ENCODE data around the gene CR2. TPM values are rescaled to one million over a fixed set of nuclear protein-coding genes. Genes with fewer than 3 reads are reported as not detected.

CR2 gene
- not detected in 5 replicates for total RNA-seq (2022; extraction: Qiagen RNA extraction)

DNA sequence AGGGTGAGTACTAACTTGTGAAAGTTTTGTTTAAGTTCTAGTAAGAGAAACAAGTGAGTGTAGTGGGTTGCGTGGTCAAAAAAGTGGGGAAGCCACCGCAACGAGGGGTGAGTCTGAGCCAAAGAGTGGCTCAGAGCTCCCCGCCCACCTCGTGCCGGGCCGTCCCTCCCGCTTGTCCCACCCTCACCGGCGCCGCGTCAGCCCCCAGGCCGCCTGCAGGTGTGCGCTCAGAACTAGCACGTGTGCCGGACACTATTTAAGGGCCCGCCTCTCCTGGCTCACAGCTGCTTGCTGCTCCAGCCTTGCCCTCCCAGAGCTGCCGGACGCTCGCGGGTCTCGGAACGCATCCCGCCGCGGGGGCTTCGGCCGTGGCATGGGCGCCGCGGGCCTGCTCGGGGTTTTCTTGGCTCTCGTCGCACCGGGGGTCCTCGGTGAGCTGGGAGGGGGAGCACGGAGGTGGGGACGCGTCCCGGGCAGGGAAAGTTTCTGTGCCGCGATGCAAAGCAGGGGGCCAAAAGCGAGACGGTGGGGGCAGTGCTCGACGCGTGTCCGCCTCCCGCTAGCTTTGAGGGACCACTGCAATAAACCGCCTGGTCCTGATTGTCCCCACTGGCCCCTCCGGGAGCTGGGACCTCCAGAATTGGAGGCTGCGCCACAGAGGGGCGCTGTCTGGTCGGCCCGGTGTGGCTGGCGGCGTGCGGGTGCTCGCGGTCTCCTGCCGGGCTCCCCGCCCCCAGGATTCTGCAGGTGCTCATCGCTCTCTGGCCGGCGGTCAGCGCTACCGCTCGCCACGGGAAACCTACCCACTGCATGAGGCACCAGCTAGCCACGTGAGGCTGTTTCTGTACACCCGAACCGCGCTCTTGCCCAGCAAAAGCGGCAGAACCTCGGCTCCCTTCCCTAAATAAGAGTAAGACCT lies at the start of gene CR2:
TSS of gene CR2 (plus strand) at position 283 of the 919 bp plus-strand sequence. CDS start at position 374, 91 bp downstream.

DNA sequence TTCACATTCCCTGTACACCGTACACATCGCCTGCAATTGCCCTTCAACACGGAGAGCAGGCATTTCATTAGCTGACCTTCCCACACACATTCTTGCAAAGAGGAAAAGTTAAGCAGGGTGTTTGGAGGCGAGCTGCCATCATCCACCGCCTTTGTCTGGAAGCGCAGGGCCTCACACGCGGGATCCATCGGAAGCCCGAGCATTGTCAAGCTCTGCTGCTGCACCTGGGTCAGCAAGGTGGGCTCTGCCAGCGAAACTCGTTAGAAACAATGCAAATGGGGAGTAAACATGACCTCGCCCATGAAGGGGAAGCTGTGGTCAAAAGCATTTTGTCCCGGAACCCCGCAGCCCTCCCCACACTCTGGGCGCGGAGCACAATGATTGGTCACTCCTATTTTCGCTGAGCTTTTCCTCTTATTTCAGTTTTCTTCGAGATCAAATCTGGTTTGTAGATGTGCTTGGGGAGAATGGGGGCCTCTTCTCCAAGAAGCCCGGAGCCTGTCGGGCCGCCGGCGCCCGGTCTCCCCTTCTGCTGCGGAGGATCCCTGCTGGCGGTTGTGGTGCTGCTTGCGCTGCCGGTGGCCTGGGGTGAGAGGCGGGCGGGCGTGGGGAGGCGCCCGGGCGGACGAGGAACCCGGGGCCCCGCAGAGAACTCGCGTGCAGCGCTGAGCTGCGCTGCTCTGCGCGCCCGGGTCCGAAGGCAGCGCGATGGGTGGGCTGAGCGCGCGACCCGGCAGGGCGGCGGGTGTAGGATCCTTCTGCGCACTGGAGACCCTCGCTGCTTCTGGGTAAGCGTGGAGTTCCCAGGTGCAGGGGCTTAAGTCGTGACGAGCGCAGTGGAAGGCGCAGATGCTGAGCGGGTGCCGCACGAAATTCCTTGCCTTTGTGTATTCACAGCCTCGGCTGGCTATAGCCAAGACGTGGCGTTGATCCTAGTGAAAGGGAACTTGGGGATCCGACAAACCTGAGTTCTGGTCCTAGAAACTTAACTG lies 42.0 kb downstream of the CR2 start, which contains the start of gene CR1:
TSS of gene CR1 (plus strand) at position 357 of the 992 bp plus-strand sequence. CDS start at position 468, 111 bp downstream.

Other genes starting within 250 kb of the CR2 start
- gene CD55, start 132.7 kb upstream of the CR2 start, total RNA-seq (2022; extraction: Qiagen RNA extraction) = 88.5 to 133 TPM (median 111 TPM) in 5 replicates
- not detected in 5 replicates for gene CR1, start 41.8 kb downstream of the CR2 start, total RNA-seq (2022; extraction: Qiagen RNA extraction)
- gene CR1L, start 190.8 kb downstream of the CR2 start, total RNA-seq (2022; extraction: Qiagen RNA extraction) = 0.40 TPM in 1 of 5 replicates, not detected in the others

Measured in A549 treated with Mapracorat at 1 μM for 4 hours (cell line).